Trophoblast cell (in vitro differentiated cells and primary cell): ENCODE data around the gene LCN12.

ENCODE experiments used
- DNase-seq, 2 donors: peaks; one replicate each; pipeline ENCODE4 v3.0.0-alpha.2; 2016
- H2AFZ ChIP-seq: 2 replicates; pipeline ENCODE4 v1.6.1; 2013; ENCODE audit warnings: low read length, moderate library complexity, mild to moderate bottlenecking; ENCODE audit not compliant: insufficient read depth, poor library complexity
- H2AK5ac ChIP-seq: 2 replicates; pipeline ENCODE4 v1.6.1; 2013; ENCODE audit warnings: mild to moderate bottlenecking, low read length
- H2BK120ac ChIP-seq: 2 replicates; pipeline ENCODE4 v1.6.1; 2013; ENCODE audit warnings: low read length, mild to moderate bottlenecking, moderate library complexity; ENCODE audit not compliant: insufficient read depth, poor library complexity
- H2BK12ac ChIP-seq: 2 replicates; pipeline ENCODE4 v1.6.1; 2013; ENCODE audit warnings: mild to moderate bottlenecking, low read length, moderate library complexity
- H2BK5ac ChIP-seq: 2 replicates; pipeline ENCODE4 v1.6.1; 2013; ENCODE audit warnings: low read length, low read depth, moderate library complexity, mild to moderate bottlenecking; ENCODE audit not compliant: poor library complexity
- H3K14ac ChIP-seq: 2 replicates; pipeline ENCODE4 v1.6.1; 2013; ENCODE audit warnings: mild to moderate bottlenecking, low read length
- H3K18ac ChIP-seq: 2 replicates; pipeline ENCODE4 v1.6.1; 2013; ENCODE audit warnings: mild to moderate bottlenecking, low read length
- H3K23ac ChIP-seq: 2 replicates; pipeline ENCODE4 v1.6.1; 2013; ENCODE audit warnings: low read length
- H3K27ac ChIP-seq: 2 replicates; pipeline ENCODE4 v1.5.1; 2013; ENCODE audit warnings: low read depth, mild to moderate bottlenecking, inconsistent platforms, low read length, moderate library complexity
- H3K27me3 ChIP-seq: 2 replicates; pipeline ENCODE4 v1.6.1; 2013; ENCODE audit warnings: inconsistent platforms, mild to moderate bottlenecking, low read length, moderate library complexity; ENCODE audit not compliant: insufficient read depth
- H3K36me3 ChIP-seq, 2 experiments: 1 replicate in 1 of 2; 2 replicates in 1 of 2; pipeline ENCODE4 v1.6.1; 2013; ENCODE audit warnings: low read length in 2 of 2, mild to moderate bottlenecking in 2 of 2, moderate library complexity in 1 of 2; ENCODE audit not compliant: insufficient read depth in 2 of 2, control insufficient read depth in 1 of 2
- H3K4ac ChIP-seq: 2 replicates; pipeline ENCODE4 v1.6.1; 2013; ENCODE audit warnings: low read depth, mild to moderate bottlenecking, low read length, moderate library complexity
- H3K4me1 ChIP-seq, 2 experiments: 1 replicate in 1 of 2; 2 replicates in 1 of 2; pipeline ENCODE4 v1.6.1; 2013; ENCODE audit warnings: low read length in 2 of 2, mild to moderate bottlenecking in 2 of 2, moderate library complexity in 1 of 2; ENCODE audit not compliant: insufficient read depth in 2 of 2, control insufficient read depth in 1 of 2
- H3K4me2 ChIP-seq: 2 replicates; pipeline ENCODE4 v1.6.1; 2013; ENCODE audit warnings: inconsistent platforms, mild to moderate bottlenecking, low read length, moderate library complexity
- H3K4me3 ChIP-seq: 2 replicates; pipeline ENCODE4 v1.5.1; 2013; ENCODE audit warnings: mild to moderate bottlenecking, low read depth, low read length, inconsistent platforms
- H3K79me1 ChIP-seq: one replicate; pipeline ENCODE4 v1.6.1; 2013; ENCODE audit warnings: low read length
- H3K79me2 ChIP-seq: 2 replicates; pipeline ENCODE4 v1.6.1; 2013; ENCODE audit warnings: low read length, mild to moderate bottlenecking; ENCODE audit not compliant: control insufficient read depth, insufficient read depth, poor library complexity
- H3K9ac ChIP-seq: 2 replicates; pipeline ENCODE4 v1.6.1; 2013; ENCODE audit warnings: mild to moderate bottlenecking, low read length
- H3K9me3 ChIP-seq: 2 replicates; pipeline ENCODE4 v1.6.1; 2013; ENCODE audit warnings: low read depth, mild to moderate bottlenecking, control low read depth, inconsistent platforms, low read length; ENCODE audit not compliant: insufficient read depth
- H4K12ac ChIP-seq: 2 replicates; pipeline ENCODE4 v1.6.1; 2013; ENCODE audit warnings: low read depth, mild to moderate bottlenecking, low read length, moderate library complexity
- H4K8ac ChIP-seq: 2 replicates; pipeline ENCODE4 v1.6.1; 2013; ENCODE audit warnings: low read depth, mild to moderate bottlenecking, low read length, moderate library complexity
- H4K91ac ChIP-seq: one replicate; pipeline ENCODE4 v1.6.1; 2013; ENCODE audit warnings: low read depth, mild to moderate bottlenecking, low read length, moderate library complexity
- WGBS: extraction: QIAGEN DNeasy Blood & Tissue Kit; methylation state at CpG from one replicate; pipeline ENCODE4 v1.1.7; 2013; ENCODE audit warnings: missing lambda C conversion rate; ENCODE audit not compliant: insufficient read length, insufficient coverage; ENCODE audit errors: extremely low coverage; 5-methylcytosine and 5-hydroxymethylcytosine counted together

The LCN12 gene

GRCh38 chr9:136928591-136928990, 23.5 kb upstream of the LCN12 start:
- peak overlapping the region; percentile 14 for H2BK5ac ChIP-seq
- H4K91ac ChIP-seq: peak overlapping the region; percentile 41
- no peak overlapping the region for H2BK120ac ChIP-seq
- no peak overlapping the region for H3K23ac ChIP-seq
- H3K9me3 ChIP-seq: no peaks in the 10 kb centered on the region
- H3K36me3 ChIP-seq: peaks cover 35 to 48% of the 10 kb centered on the region in 2 experiments
- no peak overlapping the region for H3K27ac ChIP-seq
- no peak overlapping the region for H4K12ac ChIP-seq
- DNase-seq: no peak
- H2BK12ac ChIP-seq: no peak overlapping the region
- no peak overlapping the region for H3K14ac ChIP-seq
- no peak overlapping the region for H3K18ac ChIP-seq
- no peak overlapping the region for H3K4me3 ChIP-seq
- H3K4me2 ChIP-seq: no peak overlapping the region
- peaks cover 8 to 14% of the 10 kb centered on the region in 2 experiments for H3K4me1 ChIP-seq
- no peak overlapping the region for H4K8ac ChIP-seq
- WGBS: no CpG with 5 or more reads among the region's 9 CpGs
- H2AK5ac ChIP-seq: no peak overlapping the region
- no peak overlapping the region for H3K4ac ChIP-seq
- H3K79me1 ChIP-seq: peaks cover 5% of the 10 kb centered on the region
- H3K79me2 ChIP-seq: no peaks in the 10 kb centered on the region
- no peak overlapping the region for H3K9ac ChIP-seq
- H2AFZ ChIP-seq: no peak overlapping the region
- H3K27me3 ChIP-seq: no peaks in the 10 kb centered on the region

GRCh38 chr9:136930014-136930413, 22.1 kb upstream of the LCN12 start:
- DNase-seq: no peak
- Histone ChIP-seq H3K27ac (no peak overlapping the region), H3K4me1 (peaks cover 8 to 13% of the 10 kb centered on the region in 2 experiments), H3K79me2 (no peaks in the 10 kb centered on the region), H4K12ac (no peak overlapping the region), H3K4ac (no peak overlapping the region), H2AFZ (no peak overlapping the region), H3K23ac (no peak overlapping the region), H2BK12ac (no peak overlapping the region), H2BK120ac (no peak overlapping the region), H3K9ac (no peak overlapping the region), H3K4me3 (no peak overlapping the region), H4K91ac (no peak overlapping the region), H3K4me2 (no peak overlapping the region), H2AK5ac (no peak overlapping the region), H3K36me3 (peaks cover 32 to 42% of the 10 kb centered on the region in 2 experiments), H4K8ac (no peak overlapping the region), H3K79me1 (peaks cover 5% of the 10 kb centered on the region), H3K18ac (no peak overlapping the region), H3K27me3 (no peaks in the 10 kb centered on the region), H2BK5ac (no peak overlapping the region), H3K14ac (no peak overlapping the region), H3K9me3 (no peaks in the 10 kb centered on the region)
- WGBS: no CpG with 5 or more reads among the region's 4 CpGs

- no peak overlapping the region for H3K4me3 ChIP-seq
- H3K18ac ChIP-seq: no peak overlapping the region
- no peak overlapping the region for H4K12ac ChIP-seq
- no peaks in the 10 kb centered on the region for H3K79me2 ChIP-seq
- no peak overlapping the region for H2AK5ac ChIP-seq
- no peak overlapping the region for H3K14ac ChIP-seq
- H3K27me3 ChIP-seq: no peaks in the 10 kb centered on the region
- H3K9me3 ChIP-seq: no peaks in the 10 kb centered on the region
- H2BK5ac ChIP-seq: no peak overlapping the region
- no peak overlapping the region for H3K9ac ChIP-seq
- no peak overlapping the region for H2BK120ac ChIP-seq
- H3K4me1 ChIP-seq: peaks cover 0 to 4% of the 10 kb centered on the region in 2 experiments
- H3K79me1 ChIP-seq: no peaks in the 10 kb centered on the region
- no peak overlapping the region for H3K4ac ChIP-seq
- peaks cover 19 to 28% of the 10 kb centered on the region in 2 experiments for H3K36me3 ChIP-seq
- no CpG with 5 or more reads among the region's 2 CpGs for WGBS
- H2BK12ac ChIP-seq: no peak overlapping the region
- H2AFZ ChIP-seq: no peak overlapping the region
- DNase-seq: no peak
- no peak overlapping the region for H4K91ac ChIP-seq
- H3K27ac ChIP-seq: no peak overlapping the region
- H3K4me2 ChIP-seq: no peak overlapping the region
- H4K8ac ChIP-seq: no peak overlapping the region
- H3K23ac ChIP-seq: no peak overlapping the region
These were observed 20.4 kb upstream of the LCN12 start for GRCh38 chr9:136931611-136932130.

DNA sequence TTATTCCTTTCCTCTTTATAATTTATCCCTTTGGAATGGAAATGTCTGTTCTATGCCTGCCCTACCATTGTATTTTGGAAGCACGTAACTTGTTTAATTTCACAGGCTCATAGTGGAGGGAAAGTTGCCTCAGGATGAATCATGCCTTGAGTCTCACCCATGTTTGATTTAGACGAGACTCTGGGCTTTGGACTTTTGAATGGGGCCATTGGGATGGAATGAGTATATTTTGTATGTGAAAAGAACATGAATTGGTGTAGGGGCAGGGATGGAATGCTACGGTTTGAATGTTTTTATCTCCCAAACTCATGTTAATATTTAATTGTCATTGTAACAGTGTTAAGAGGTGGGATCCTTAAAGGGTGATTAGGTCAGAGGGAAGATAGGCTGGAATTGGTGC, 17.8 kb upstream of the LCN12 start:
- Histone ChIP-seq H3K23ac (no peak overlapping the region), H3K18ac (no peak overlapping the region), H3K4me3 (no peak overlapping the region), H3K14ac (no peak overlapping the region), H2AK5ac (no peak overlapping the region), H3K4me1 (peaks cover 0 to 3% of the 10 kb centered on the region in 2 experiments), H3K79me1 (no peaks in the 10 kb centered on the region), H2BK120ac (no peak overlapping the region), H4K8ac (no peak overlapping the region), H3K4me2 (no peak overlapping the region), H4K12ac (no peak overlapping the region), H4K91ac (no peak overlapping the region), H3K27ac (no peak overlapping the region), H2BK5ac (no peak overlapping the region), H2BK12ac (no peak overlapping the region), H3K79me2 (no peaks in the 10 kb centered on the region), H2AFZ (no peak overlapping the region), H3K27me3 (no peaks in the 10 kb centered on the region), H3K36me3 (peaks cover 17 to 24% of the 10 kb centered on the region in 2 experiments), H3K9ac (no peak overlapping the region), H3K4ac (no peak overlapping the region), H3K9me3 (no peaks in the 10 kb centered on the region)
- DNase-seq: no peak
- WGBS: no CpG with 5 or more reads among the region's 3 CpGs
